ENCODE results near the gene HIF1AN. TPM values are rescaled to one million over a fixed set of nuclear protein-coding genes. Genes with fewer than 3 reads are reported as not detected.
A peak's percentile ranks its signal among the peaks of the same experiment; 100 is the strongest.

HIF1AN gene
- total RNA-seq, 4 donors from 2014 or later = 17.7 to 25.7 (median 21.8) TPM

DNA sequence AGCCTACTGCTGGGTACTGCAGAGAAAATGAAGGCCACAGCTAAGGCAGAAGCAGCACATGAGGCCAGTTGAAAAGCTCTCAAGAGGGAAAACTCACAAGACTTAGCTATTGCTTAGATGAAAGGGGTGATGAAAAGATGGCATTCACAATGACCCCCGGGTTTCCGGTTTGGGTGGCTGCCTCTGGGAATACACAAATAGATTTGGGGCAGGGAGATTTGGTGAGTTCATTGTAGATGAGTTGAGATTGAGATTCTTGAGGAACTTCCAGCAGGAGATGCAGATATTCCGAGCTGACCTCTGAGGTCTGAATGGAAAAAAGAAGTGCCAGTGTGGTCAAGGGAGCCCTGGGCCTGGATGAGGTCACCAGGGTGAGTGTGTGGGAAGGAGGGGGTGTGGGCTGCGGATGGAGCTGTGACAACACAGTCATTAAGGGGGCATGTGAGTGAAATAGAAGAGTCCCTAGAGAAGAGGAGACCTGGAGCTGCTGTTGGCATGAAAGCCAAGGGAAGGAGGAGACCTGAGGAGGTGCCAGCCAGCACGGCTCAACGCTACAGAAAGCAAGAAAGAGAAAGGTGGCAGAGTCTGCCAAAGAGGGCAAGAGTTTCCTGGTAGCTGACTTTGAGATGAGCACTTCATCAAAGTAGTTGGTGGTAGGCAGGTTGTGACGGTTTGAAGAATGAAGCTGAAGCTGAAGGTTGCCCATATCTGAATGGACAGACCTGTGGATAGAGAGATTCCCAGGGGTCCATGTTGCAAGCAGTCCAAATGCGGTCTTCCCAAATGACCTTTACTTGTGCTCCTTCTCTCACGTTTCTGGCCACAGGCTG is 43.7 kb downstream of the HIF1AN start:
- DNase-seq = peak in 1 of 3 donors; percentile 18
- Histone ChIP-seq H3K27ac (no peak overlapping the region), H3K4me1 (no peaks in the 10 kb centered on the region), H3K27me3 (no peaks in the 10 kb centered on the region), H3K36me3 (no peaks in the 10 kb centered on the region), H3K9me3 (no peaks in the 10 kb centered on the region), H3K4me3 (no peak overlapping the region)
- TF ChIP-seq, protein P1, sequence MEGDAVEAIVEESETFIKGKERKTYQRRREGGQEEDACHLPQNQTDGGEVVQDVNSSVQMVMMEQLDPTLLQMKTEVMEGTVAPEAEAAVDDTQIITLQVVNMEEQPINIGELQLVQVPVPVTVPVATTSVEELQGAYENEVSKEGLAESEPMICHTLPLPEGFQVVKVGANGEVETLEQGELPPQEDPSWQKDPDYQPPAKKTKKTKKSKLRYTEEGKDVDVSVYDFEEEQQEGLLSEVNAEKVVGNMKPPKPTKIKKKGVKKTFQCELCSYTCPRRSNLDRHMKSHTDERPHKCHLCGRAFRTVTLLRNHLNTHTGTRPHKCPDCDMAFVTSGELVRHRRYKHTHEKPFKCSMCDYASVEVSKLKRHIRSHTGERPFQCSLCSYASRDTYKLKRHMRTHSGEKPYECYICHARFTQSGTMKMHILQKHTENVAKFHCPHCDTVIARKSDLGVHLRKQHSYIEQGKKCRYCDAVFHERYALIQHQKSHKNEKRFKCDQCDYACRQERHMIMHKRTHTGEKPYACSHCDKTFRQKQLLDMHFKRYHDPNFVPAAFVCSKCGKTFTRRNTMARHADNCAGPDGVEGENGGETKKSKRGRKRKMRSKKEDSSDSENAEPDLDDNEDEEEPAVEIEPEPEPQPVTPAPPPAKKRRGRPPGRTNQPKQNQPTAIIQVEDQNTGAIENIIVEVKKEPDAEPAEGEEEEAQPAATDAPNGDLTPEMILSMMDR (IDR thresholded peaks at IDR 0.05) = no peak
- no peak for TF ChIP-seq POLR2A (IDR thresholded peaks at IDR 0.05)

DNA sequence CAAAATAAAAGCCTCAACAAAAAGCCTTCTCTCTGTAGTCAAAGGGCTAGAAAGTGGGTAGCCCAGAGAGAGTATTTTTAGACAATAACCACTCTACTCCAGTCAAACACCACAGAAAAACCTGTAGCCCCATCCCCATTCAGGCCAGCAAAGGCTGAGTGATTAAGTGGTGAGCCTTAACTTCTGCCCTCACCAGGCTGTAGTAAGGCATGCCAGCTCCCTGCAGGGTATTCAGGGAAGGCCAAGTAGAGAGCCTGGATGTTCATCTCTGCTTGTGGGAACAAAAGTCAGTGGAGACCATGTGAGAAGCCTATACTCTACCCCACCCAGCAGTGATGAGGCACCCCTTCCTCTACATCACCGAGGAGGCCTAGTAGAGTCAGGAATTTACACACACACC is 51.2 kb downstream of the HIF1AN start:
- H3K36me3 ChIP-seq = no peaks in the 10 kb centered on the region
- TF ChIP-seq, protein P1 (IDR thresholded peaks at IDR 0.05) = no peak
- no peak for TF ChIP-seq POLR2A (IDR thresholded peaks at IDR 0.05)
- no peak overlapping the region for H3K27ac ChIP-seq
- no peaks in the 10 kb centered on the region for H3K4me1 ChIP-seq
- DNase-seq = no peak
- H3K9me3 ChIP-seq = no peaks in the 10 kb centered on the region
- no peak overlapping the region for H3K4me3 ChIP-seq
- H3K27me3 ChIP-seq = no peaks in the 10 kb centered on the region

DNA sequence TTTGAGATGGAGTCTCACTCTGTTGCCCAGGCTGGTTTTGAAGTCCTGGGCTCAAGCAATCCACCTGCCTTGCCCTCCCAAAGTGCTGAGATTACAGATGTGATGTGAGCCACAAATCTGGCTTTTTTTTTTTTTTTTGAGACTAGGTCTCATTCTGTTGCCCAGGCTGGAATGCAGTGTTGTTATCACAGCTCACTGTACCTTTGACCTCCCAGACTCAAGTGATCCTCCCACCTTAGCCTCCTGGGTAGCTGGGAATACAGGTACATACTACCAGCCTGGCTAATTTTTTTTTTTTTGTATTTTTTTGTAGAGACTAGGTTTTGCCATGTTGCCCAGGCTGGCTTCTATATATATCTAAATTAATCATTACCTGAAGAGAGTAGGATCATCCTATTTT is 62.4 kb downstream of the HIF1AN start:
- no peak overlapping the region for H3K27ac ChIP-seq
- no peaks in the 10 kb centered on the region for H3K36me3 ChIP-seq
- DNase-seq = no peak
- no peaks in the 10 kb centered on the region for H3K9me3 ChIP-seq
- H3K27me3 ChIP-seq = no peaks in the 10 kb centered on the region
- no peak overlapping the region for H3K4me3 ChIP-seq
- no peaks in the 10 kb centered on the region for H3K4me1 ChIP-seq
- TF ChIP-seq, protein P1 (IDR thresholded peaks at IDR 0.05) = no peak
- no peak for TF ChIP-seq POLR2A (IDR thresholded peaks at IDR 0.05)

DNA sequence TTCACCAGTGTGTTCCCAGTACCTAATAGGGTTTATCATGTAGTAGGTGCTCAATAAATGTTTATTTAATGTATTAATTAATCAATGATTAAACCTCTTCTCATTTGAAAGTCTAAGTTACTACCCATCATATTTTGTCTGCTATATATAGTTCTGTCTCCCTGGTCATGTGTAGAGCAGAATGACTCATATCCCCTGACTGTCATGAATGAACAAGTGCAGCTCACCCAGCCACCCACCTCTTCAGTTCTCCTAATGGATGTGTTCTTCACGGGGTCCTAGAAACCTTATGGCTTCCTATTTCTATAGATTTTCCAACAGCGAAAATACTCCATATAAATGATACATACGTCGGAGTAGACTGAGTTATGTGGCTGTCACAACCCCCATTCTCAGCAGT is 64.5 kb downstream of the HIF1AN start:
- TF ChIP-seq, protein P1 (IDR thresholded peaks at IDR 0.05) = no peak
- TF ChIP-seq POLR2A (IDR thresholded peaks at IDR 0.05) = no peak
- no peak for DNase-seq
- Histone ChIP-seq H3K4me3 (no peak overlapping the region), H3K4me1 (no peaks in the 10 kb centered on the region), H3K27me3 (no peaks in the 10 kb centered on the region), H3K36me3 (no peaks in the 10 kb centered on the region), H3K9me3 (peaks cover 0 to 6% (median 0%) of the 10 kb centered on the region in 4 donors), H3K27ac (no peak overlapping the region)

- Histone ChIP-seq H3K27ac (no peak overlapping the region), H3K4me3 (no peak overlapping the region), H3K9me3 (peaks cover 0 to 6% (median 0%) of the 10 kb centered on the region in 4 donors), H3K27me3 (no peaks in the 10 kb centered on the region), H3K36me3 (no peaks in the 10 kb centered on the region), H3K4me1 (no peaks in the 10 kb centered on the region)
- TF ChIP-seq POLR2A (IDR thresholded peaks at IDR 0.05) = no peak
- TF ChIP-seq, protein P1 (IDR thresholded peaks at IDR 0.05) = no peak
- peak in 1 of 3 donors; percentile 2 for DNase-seq
Observed at GRCh38 chr10:100607439-100607838, 71.7 kb downstream of the HIF1AN start.

Other genes starting within 250 kb of the HIF1AN start
- 10 to 100 TPM in 3 of 4 donors, 1 to 10 TPM in 1; 7.5 to 17.9 (median 14.9) TPM for gene BLOC1S2, start 249.3 kb upstream of the HIF1AN start, total RNA-seq
- gene PKD2L1, start 205.7 kb upstream of the HIF1AN start, total RNA-seq = not detected
- 10 to 100 TPM in 3 of 4 donors, 1 to 10 TPM in 1; 7.8 to 69.9 (median 34.2) TPM for gene SCD, start 188.7 kb upstream of the HIF1AN start, total RNA-seq
- not detected for gene WNT8B, start 72.9 kb upstream of the HIF1AN start, total RNA-seq
- 10 to 100 TPM in 3 of 4 donors, 1 to 10 TPM in 1; 8.8 to 24.9 (median 23.5) TPM for gene SEC31B, start 16.1 kb upstream of the HIF1AN start, total RNA-seq
- gene NDUFB8, start 6.1 kb upstream of the HIF1AN start, total RNA-seq = 100 to 1,000 TPM; 122 to 229 (median 167) TPM
- gene PAX2, start 209.6 kb downstream of the HIF1AN start, total RNA-seq = not detected

Data from Peyer's patch (tissue), 4 donors.